RPMI7951 (cell line): ENCODE measurements around the gene TBC1D3K. TPM values are rescaled to one million over a fixed set of nuclear protein-coding genes. Genes with fewer than 3 reads are reported as not detected.
"Not testable (repeated sequence)": the region's sequence is repeated elsewhere in the genome, so short reads cannot be mapped to it uniquely, and the experiment has no call there.

ENCODE experiments used
- DNase-seq: peaks from one replicate; pipeline ENCODE4 v3.0.0-alpha.2; 2012; ENCODE audit warnings: low read depth
- total RNA-seq: library from RNA; depleted of rRNA; stranded (reverse); fragments of >200 nt; shearing (Covaris generic); gene quantifications from 2 replicates; pipeline ENCODE4 v1.2.3, GENCODE V29; 2014; rRNA removed

Gene TBC1D3K
- total RNA-seq = not detected in 2 replicates

DNA sequence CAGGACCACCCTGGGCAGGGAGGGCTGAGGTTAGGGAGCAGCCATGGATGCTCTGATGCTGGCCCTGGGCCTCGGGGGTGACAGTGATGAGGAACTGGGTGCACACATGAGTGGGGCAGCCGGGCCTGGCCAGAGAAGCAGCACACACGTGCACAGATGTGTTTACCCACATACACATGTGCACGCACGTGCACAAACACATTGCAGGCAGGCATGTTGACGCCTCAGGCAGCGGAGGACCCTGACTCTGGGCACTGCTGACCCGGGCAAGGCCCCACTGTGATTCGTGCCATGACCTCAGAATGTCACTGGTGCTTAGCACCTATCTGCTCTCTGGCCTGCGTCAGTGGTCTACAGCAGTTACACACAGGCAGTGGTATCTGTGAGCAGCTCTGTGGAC is at the start of gene TBC1D3K:
TSS of gene TBC1D3K (plus strand) at position 301 of the 400 bp plus-strand sequence. CDS start 1,585 bp downstream, outside the sequence.
- DNase-seq = not testable (repeated sequence)

DNA sequence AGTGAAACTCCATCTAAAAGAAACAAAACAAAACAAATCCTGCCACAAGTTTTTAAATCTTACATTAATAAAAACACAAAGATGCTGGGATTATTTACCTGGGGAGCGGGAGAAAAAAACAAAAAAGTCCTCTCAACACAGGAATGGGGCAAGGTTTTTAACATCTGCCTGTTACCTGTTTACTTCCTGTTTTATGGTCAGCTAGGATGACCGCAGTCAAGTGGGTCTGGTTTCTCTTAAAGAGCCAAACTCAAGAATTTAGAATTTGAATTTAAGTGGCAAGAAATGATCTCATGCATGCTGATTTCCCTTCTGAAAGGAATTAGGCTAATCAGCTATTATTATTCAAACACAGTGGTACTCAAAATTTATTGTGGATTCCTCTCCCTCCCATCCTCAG is 39.7 kb upstream of the TBC1D3K start:
- DNase-seq = no peak

DNA sequence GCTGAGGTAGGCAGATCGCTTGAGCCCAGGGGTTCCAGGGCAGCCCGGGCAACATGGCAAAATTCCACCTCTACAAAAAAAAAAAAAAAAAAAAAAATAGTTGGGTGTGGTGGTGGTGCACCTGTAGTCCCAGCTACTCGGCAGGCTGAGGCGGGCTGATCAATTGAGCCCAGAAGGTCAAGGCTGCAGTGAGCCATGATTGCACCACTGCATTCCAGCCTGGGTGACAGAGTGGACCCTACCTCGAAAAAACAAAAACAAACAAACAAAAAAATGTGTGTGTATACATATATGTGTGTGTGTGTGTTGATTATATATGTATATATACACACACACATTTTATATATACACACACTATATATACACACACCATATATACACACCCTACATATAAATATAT is 39.1 kb upstream of the TBC1D3K start:
- no peak for DNase-seq

DNA sequence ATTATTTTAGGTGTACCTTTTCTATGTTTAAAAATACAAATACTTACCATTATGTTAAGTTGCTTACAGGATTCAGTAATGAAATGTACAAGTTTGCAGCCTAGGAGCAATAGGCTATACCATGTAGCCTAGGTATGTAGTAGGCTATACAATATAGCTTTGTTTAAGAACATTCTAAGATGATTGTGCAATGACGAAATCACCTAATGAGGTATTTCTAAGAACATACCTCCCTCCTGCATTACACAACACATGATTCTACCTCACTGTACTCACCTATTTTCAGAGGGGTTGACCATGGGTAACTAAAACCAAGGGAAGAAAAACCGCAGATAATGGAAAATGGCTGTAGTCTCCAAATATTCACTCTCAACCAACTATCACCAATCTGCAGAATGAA is 35.3 kb upstream of the TBC1D3K start:
- no peak for DNase-seq

DNA sequence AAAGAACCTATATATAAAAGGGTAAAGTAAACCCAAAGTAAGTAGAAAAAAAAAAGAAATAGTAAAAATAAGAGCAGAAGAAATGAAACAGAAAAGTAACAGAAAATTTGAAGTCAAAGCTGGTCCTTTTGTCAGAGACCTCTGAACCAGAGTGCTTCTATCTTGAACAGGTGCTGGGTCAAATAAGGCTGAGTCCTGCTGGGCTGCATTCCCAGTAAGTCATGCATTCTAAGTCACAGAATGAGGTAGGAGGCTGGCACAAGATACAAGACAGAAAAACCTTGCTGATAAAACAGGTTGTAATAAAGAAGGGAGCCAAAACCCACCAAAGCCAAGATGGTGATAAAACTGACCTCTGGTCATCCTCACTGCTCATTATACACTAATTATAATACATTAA is 27.3 kb upstream of the TBC1D3K start:
- DNase-seq = not testable (repeated sequence)

Other genes with a start within 250 kb of the TBC1D3K start
- 0.12 TPM in 1 of 2 replicates, not detected in the other for gene HNF1B, start 179.4 kb upstream of the TBC1D3K start, total RNA-seq
- gene TBC1D3L, start 64.6 kb downstream of the TBC1D3K start, total RNA-seq = 1.5 and 2.8 TPM in 2 replicates
- gene TBC1D3D, start 79.6 kb downstream of the TBC1D3K start, total RNA-seq = not detected in 2 replicates
- gene TBC1D3C, start 144.2 kb downstream of the TBC1D3K start, total RNA-seq = not detected in 2 replicates
- gene TBC1D3E, start 203.5 kb downstream of the TBC1D3K start, total RNA-seq = not detected in 2 replicates